GM12873 (cell line): ENCODE results near the gene TSGA10IP.

Experiments used
- TF ChIP-seq, protein P1 (sequence below): IDR thresholded peaks from 2 replicates; pipeline ENCODE4 v1.5.1; 2012; ENCODE audit warnings: low read depth, mild to moderate bottlenecking, moderate library complexity, low read length, control low read depth; ENCODE audit not compliant: insufficient read depth; ENCODE audit errors: missing control alignments

TSGA10IP gene

DNA sequence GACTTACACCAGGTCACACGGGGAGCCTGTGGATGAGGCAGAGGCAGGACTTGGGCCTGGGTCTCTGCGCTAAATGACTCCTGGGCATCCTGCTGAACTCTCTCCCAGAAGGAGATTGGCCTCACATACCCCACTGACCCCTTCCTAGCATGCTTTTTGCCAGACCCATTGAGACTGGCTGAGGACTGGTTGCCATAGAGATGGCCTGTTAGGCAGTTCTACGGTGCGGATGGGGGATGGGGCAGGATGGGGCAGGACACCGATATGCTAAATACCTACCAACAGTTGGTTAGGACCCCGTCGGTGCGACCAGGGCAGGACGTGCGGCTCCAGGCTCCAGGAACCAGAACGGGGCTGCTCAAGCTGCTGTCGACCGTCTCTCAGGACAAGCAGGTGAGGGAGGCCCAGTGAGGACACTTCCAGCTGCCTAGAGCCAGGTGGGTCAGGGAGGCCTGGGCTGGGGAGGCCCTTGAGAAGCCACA is at the start of gene TSGA10IP:
Gene TSGA10IP (plus strand): TSS at position 51 of the 482 bp plus-strand sequence. CDS start 196 bp downstream, at position 247.
- TF ChIP-seq, protein P1, sequence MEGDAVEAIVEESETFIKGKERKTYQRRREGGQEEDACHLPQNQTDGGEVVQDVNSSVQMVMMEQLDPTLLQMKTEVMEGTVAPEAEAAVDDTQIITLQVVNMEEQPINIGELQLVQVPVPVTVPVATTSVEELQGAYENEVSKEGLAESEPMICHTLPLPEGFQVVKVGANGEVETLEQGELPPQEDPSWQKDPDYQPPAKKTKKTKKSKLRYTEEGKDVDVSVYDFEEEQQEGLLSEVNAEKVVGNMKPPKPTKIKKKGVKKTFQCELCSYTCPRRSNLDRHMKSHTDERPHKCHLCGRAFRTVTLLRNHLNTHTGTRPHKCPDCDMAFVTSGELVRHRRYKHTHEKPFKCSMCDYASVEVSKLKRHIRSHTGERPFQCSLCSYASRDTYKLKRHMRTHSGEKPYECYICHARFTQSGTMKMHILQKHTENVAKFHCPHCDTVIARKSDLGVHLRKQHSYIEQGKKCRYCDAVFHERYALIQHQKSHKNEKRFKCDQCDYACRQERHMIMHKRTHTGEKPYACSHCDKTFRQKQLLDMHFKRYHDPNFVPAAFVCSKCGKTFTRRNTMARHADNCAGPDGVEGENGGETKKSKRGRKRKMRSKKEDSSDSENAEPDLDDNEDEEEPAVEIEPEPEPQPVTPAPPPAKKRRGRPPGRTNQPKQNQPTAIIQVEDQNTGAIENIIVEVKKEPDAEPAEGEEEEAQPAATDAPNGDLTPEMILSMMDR: no peak

GRCh38 chr11:65895482-65895981 is 49.7 kb upstream of the TSGA10IP start:
- TF ChIP-seq, protein P1: no peak

GRCh38 chr11:65896034-65896999 is 49.0 kb upstream of the TSGA10IP start:
- TF ChIP-seq, protein P1: no peak

DNA sequence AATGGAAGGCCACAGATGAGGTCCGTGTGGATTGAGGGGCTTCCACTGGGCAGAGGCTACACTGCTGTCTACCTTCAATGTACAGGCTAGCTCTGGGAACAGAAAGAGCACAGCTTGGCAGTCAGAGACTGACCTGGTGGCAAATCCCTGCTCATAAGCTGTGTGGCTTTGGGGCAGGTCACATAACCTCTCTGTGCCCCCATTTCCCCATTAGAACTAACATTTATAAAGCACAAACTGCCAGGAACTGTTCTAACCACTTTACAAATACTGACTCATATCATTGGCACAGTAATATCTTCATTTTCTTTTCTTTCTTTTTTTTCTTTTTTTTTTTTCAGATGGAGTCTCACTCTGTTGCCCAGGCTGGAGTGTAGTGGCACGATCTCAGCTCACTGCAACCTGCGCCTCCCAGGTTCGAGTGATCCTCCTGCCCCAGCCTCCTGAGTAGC is 48.2 kb upstream of the TSGA10IP start:
- TF ChIP-seq, protein P1: no peak

GRCh38 chr11:65898656-65899355 is 46.5 kb upstream of the TSGA10IP start:
- TF ChIP-seq, protein P1: no peak

GRCh38 chr11:65899356-65900124 is 45.7 kb upstream of the TSGA10IP start:
- TF ChIP-seq, protein P1: no peak
